GM23338 (cell line): ENCODE data around the gene NDST1. TPM values are rescaled to one million over a fixed set of nuclear protein-coding genes. Genes with fewer than 3 reads are reported as not detected.

ENCODE experiments used
- ATAC-seq: fragments of 200-7000 bp; cut with Tn5 transposase; 3 replicates; pipeline ENCODE4 v1.9.1; 2020
- DNase-seq: peaks from one replicate; pipeline ENCODE4 v3.0.0-alpha.2; 2015; ENCODE audit warnings: low spot score
- H2AFZ ChIP-seq: fragments of 200-600 bp; sonication (generic); 2 replicates; pipeline ENCODE4 v1.8.0; 2016; ENCODE audit warnings: antibody characterized with exemption, mild to moderate bottlenecking, moderate library complexity
- H3F3A ChIP-seq: fragments of 200-600 bp; sonication (generic); replicated peaks from 2 replicates; pipeline ENCODE4 v1.8.0; 2017; ENCODE audit warnings: antibody characterized with exemption, mixed run types, low read depth
- H3K27ac ChIP-seq: fragments of 200-600 bp; sonication (generic); 2 replicates; pipeline ENCODE4 v1.6.1; 2016; ENCODE audit warnings: low read depth
- H3K27me3 ChIP-seq: fragments of 200-600 bp; sonication (generic); 2 replicates; pipeline ENCODE4 v1.8.0; 2016; ENCODE audit warnings: mild to moderate bottlenecking, mixed run types, moderate library complexity; ENCODE audit not compliant: insufficient read depth
- H3K36me3 ChIP-seq: fragments of 200-600 bp; sonication (generic); 2 replicates; pipeline ENCODE4 v1.8.0; 2016; ENCODE audit warnings: mild to moderate bottlenecking; ENCODE audit not compliant: insufficient read depth
- H3K4me1 ChIP-seq: fragments of 200-600 bp; sonication (generic); 2 replicates; pipeline ENCODE4 v1.8.0; 2016; ENCODE audit warnings: mild to moderate bottlenecking, moderate library complexity; ENCODE audit not compliant: insufficient read depth
- H3K4me2 ChIP-seq: fragments of 200-600 bp; sonication (generic); 2 replicates; pipeline ENCODE4 v1.7.1; 2017; ENCODE audit warnings: mixed run types
- H3K4me3 ChIP-seq: fragments of 200-600 bp; sonication (generic); 2 replicates; pipeline ENCODE4 v1.6.1; 2016; ENCODE audit warnings: mixed run types
- H3K79me2 ChIP-seq: fragments of 200-600 bp; sonication (generic); replicated peaks from 2 replicates; pipeline ENCODE4 v1.8.0; 2017; ENCODE audit warnings: mild to moderate bottlenecking; ENCODE audit not compliant: insufficient read depth
- H3K9me2 ChIP-seq: fragments of 200-600 bp; sonication (generic); 2 replicates; pipeline ENCODE4 v1.8.0; 2017; ENCODE audit not compliant: insufficient read depth
- H4K20me1 ChIP-seq: fragments of 200-600 bp; sonication (generic); replicated peaks from 2 replicates; pipeline ENCODE4 v1.8.0; 2017; ENCODE audit warnings: mild to moderate bottlenecking; ENCODE audit not compliant: insufficient read depth
- H3K27ac Mint-ChIP-seq: 2 replicates; pipeline ENCODE4 v1.8.0; 2020; ENCODE audit warnings: inconsistent platforms, mild to moderate bottlenecking, moderate library complexity, mixed read lengths
- H3K27me3 Mint-ChIP-seq: 3 replicates; pipeline ENCODE4 v1.8.0; 2022; ENCODE audit warnings: low read depth, mild to moderate bottlenecking, moderate library complexity, mixed read lengths, inconsistent platforms; ENCODE audit not compliant: insufficient read depth, poor library complexity
- H3K36me3 Mint-ChIP-seq: 3 replicates; pipeline ENCODE4 v1.8.0; 2021; ENCODE audit warnings: low read depth, mild to moderate bottlenecking, inconsistent platforms, moderate library complexity, mixed read lengths
- H3K4me1 Mint-ChIP-seq: 3 replicates; pipeline ENCODE4 v1.8.0; 2020; ENCODE audit warnings: mild to moderate bottlenecking, inconsistent platforms, mixed read lengths
- H3K4me3 Mint-ChIP-seq: 3 replicates; pipeline ENCODE4 v1.8.0; 2021; ENCODE audit warnings: moderate library complexity, mild to moderate bottlenecking, inconsistent platforms, mixed read lengths
- H3K9me3 Mint-ChIP-seq: 3 replicates; pipeline ENCODE4 v1.8.0; 2020; ENCODE audit warnings: moderate library complexity, mild to moderate bottlenecking, inconsistent platforms, mixed read lengths
- EZH2 ChIP-seq: fragments of 200-600 bp; sonication (generic); IDR thresholded peaks from one replicate; pipeline ENCODE4 v1.8.0; 2017; ENCODE audit warnings: antibody characterized with exemption, mild to moderate bottlenecking, low read depth; ENCODE audit not compliant: unreplicated experiment
- NANOG ChIP-seq: IDR thresholded peaks from 2 replicates; pipeline ENCODE4 v1.6.1; 2016; ENCODE audit warnings: antibody characterized with exemption, borderline replicate concordance
- POLR2AphosphoS5 ChIP-seq: IDR thresholded peaks from 2 replicates; pipeline ENCODE4 v1.6.1; 2016; ENCODE audit warnings: antibody characterized with exemption, low read depth
- REST ChIP-seq: IDR thresholded peaks from one replicate; pipeline ENCODE4 v1.6.1; 2018; ENCODE audit warnings: antibody characterized with exemption; ENCODE audit not compliant: unreplicated experiment
- ZNF331 ChIP-seq: fragments of 250-450 bp; sonication (Bioruptor Pico); IDR thresholded peaks from 2 replicates; pipeline ENCODE4 v1.5.0; 2020; ENCODE audit warnings: low read depth, mild to moderate bottlenecking, moderate library complexity
- ZNF462 ChIP-seq: fragments of 250-450 bp; sonication (Bioruptor Pico); IDR thresholded peaks from 2 replicates; pipeline ENCODE4 v1.5.0; 2020; ENCODE audit warnings: mild to moderate bottlenecking, moderate library complexity
- polyA plus RNA-seq: library from polyadenylated mRNA; unstranded; fragments of >200 nt; fragmentation: Nextera tagmentation; extraction: Ambion mirVana; gene quantifications from 2 replicates; pipeline ENCODE4 v1.2.1, GENCODE V29; 2016
- total RNA-seq: library from RNA; depleted of rRNA; stranded (reverse); fragments of >200 nt; shearing (Covaris generic); gene quantifications from 2 replicates; pipeline ENCODE4 v1.2.3, GENCODE V29; 2014

NDST1 gene
- total and polyA plus RNA-seq, 2 experiments from 2014 or later, result 7.3 to 85.0 TPM

- TF ChIP-seq ZNF462 (CRISPR knock-in tag), result no peak
- no peak for TF ChIP-seq NANOG
- TF ChIP-seq REST, result no peak
- TF ChIP-seq EZH2, result no peak
Measured at GRCh38 chr5:150532996-150533395, 25.1 kb downstream of the NDST1 start (continued).

GRCh38 chr5:150534811-150535210 is 26.9 kb downstream of the NDST1 start:
- peaks cover 5% of the 10 kb centered on the region for H3K4me1 ChIP-seq
- peaks cover 17% of the 10 kb centered on the region for H3K36me3 ChIP-seq
- H3K4me3 Mint-ChIP-seq, result no peak overlapping the region
- 0 out of 2 replicates have a peak, but pooled peaks cover 3% of the 10 kb centered on the region for H3F3A ChIP-seq
- DNase-seq, result no peak
- H3K4me1 Mint-ChIP-seq, result peaks cover 23% of the 10 kb centered on the region
- H3K4me2 ChIP-seq, result no peak overlapping the region
- H3K4me3 ChIP-seq, result no peak overlapping the region
- peaks cover 10% of the 10 kb centered on the region; the same call in 1 of the 2 replicates for H4K20me1 ChIP-seq
- H3K27me3 Mint-ChIP-seq, result peaks cover 2% of the 10 kb centered on the region
- no peak for ATAC-seq
- no peaks in the 10 kb centered on the region for H3K27me3 ChIP-seq
- no peak overlapping the region for H3K27ac ChIP-seq
- no peak overlapping the region for H2AFZ ChIP-seq
- 0 out of 2 replicates have a peak, but pooled peaks cover 3% of the 10 kb centered on the region for H3K79me2 ChIP-seq
- H3K9me3 Mint-ChIP-seq, result peaks cover 3% of the 10 kb centered on the region; the same call in 1 of the 3 replicates
- H3K27ac Mint-ChIP-seq, result no peak overlapping the region
- H3K36me3 Mint-ChIP-seq, result peaks cover 71% of the 10 kb centered on the region
- no peaks in the 10 kb centered on the region for H3K9me2 ChIP-seq
- TF ChIP-seq ZNF331 (CRISPR knock-in tag) (no peak), ZNF462 (CRISPR knock-in tag) (no peak), NANOG (no peak), POLR2AphosphoS5 (no peak)
